Esophagus mucosa (tissue), 1 donor: ENCODE measurements around the gene DACT2. TPM values are rescaled to one million over a fixed set of nuclear protein-coding genes. Genes with fewer than 3 reads are reported as not detected.
A peak's percentile ranks its signal among the peaks of the same experiment; 100 is the strongest.
"Not testable (repeated sequence)": the region's sequence is repeated elsewhere in the genome, so short reads cannot be mapped to it uniquely, and the experiment has no call there.

ENCODE experiments used
- ATAC-seq: fragments of 200-7000 bp; cut with Tn5 transposase; one replicate; pipeline ENCODE4 v1.9.1; 2020
- total RNA-seq: library from RNA; stranded (reverse); gene quantifications from one replicate; pipeline ENCODE4 v1.2.4, GENCODE V29; 2023
- donor health status: DM: yes; HTN: yes; CAD: no.

DACT2 gene
- total RNA-seq, 1 donor from 2014 or later, result 0.44 TPM

- ATAC-seq, result no peak
These were observed 848 bp downstream of the DACT2 start for GRCh38 chr6:168318579-168319278.

- no peak for ATAC-seq
These were observed 1.5 kb downstream of the DACT2 start for GRCh38 chr6:168318090-168318489.

- peak; percentile 12 for ATAC-seq
These were observed 4.0 kb downstream of the DACT2 start for GRCh38 chr6:168315596-168315995.

- ATAC-seq, result peak; percentile 60
These were observed 4.6 kb downstream of the DACT2 start for GRCh38 chr6:168314948-168315347.

- no peak for ATAC-seq
These were observed 5.6 kb downstream of the DACT2 start for GRCh38 chr6:168314021-168314420.

- peak; percentile 29 for ATAC-seq
These were observed 6.1 kb downstream of the DACT2 start for GRCh38 chr6:168313431-168314011.

GRCh38 chr6:168312125-168312507, 7.5 kb downstream of the DACT2 start:
- not testable (repeated sequence) for ATAC-seq

- no peak for ATAC-seq
These were observed 8.0 kb downstream of the DACT2 start for GRCh38 chr6:168311410-168312124.

GRCh38 chr6:168310945-168311344, 8.6 kb downstream of the DACT2 start:
- ATAC-seq, result no peak

GRCh38 chr6:168310403-168310802, 9.2 kb downstream of the DACT2 start:
- ATAC-seq, result no peak

- no peak for ATAC-seq
These were observed 9.6 kb downstream of the DACT2 start for GRCh38 chr6:168309997-168310396.

GRCh38 chr6:168309183-168309582, 10.4 kb downstream of the DACT2 start:
- no peak for ATAC-seq

- no peak for ATAC-seq
These were observed 11.0 kb downstream of the DACT2 start for GRCh38 chr6:168308390-168309144.

- no peak for ATAC-seq
These were observed 11.9 kb downstream of the DACT2 start for GRCh38 chr6:168307695-168308021.

GRCh38 chr6:168307015-168307694, 12.4 kb downstream of the DACT2 start:
- no peak for ATAC-seq

GRCh38 chr6:168305863-168306262, 13.7 kb downstream of the DACT2 start:
- ATAC-seq, result no peak

- no peak for ATAC-seq
These were observed 14.4 kb downstream of the DACT2 start for GRCh38 chr6:168305096-168305749.

GRCh38 chr6:168304752-168305015, 14.9 kb downstream of the DACT2 start:
- ATAC-seq, result no peak

GRCh38 chr6:168303982-168304751, 15.4 kb downstream of the DACT2 start:
- no peak for ATAC-seq

- no peak for ATAC-seq
These were observed 17.0 kb downstream of the DACT2 start for GRCh38 chr6:168302534-168302933.

GRCh38 chr6:168301648-168302398, 17.8 kb downstream of the DACT2 start:
- no peak for ATAC-seq
